Hematopoietic multipotent progenitor cell treated with erythropoietin and hydrocortisone succinate and interleukin-3 and kit ligand, for 4 days (in vitro differentiated cells): ENCODE results near the gene OTC.
A peak's percentile ranks its signal among the peaks of the same experiment; 100 is the strongest.

Experiments used
- DNase-seq: peaks from one replicate; pipeline ENCODE4 v3.0.0-alpha.2; 2015

The OTC gene

GRCh38 chrX:38352362-38352761, at the start of gene OTC:
TSS of gene OTC (plus strand) at chrX:38352604. CDS start at chrX:38352697, 93 bp downstream.
- DNase-seq, result no peak

- DNase-seq, result peak; percentile 15
These were observed 48.4 kb upstream of the OTC start for GRCh38 chrX:38304010-38304409.

DNA sequence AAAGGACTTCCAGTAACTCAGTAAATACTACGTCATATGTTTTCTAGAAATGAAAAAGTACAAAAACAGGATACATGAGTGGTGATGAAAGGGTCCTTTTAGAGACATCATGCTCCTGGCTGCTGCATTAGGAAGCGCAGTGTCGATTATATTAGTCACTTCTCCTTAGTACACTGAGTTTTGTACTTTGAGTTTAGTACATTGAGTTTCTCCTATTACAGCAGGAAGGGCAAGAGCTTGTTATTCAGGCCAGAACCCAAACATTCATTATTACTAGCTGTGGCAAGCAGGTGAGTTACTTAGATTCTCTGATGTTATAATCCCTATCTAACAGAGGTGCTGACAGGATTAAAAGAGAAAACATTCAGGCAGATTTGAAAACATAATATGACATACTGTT, 46.4 kb upstream of the OTC start:
- no peak for DNase-seq

GRCh38 chrX:38311743-38312142, 40.7 kb upstream of the OTC start:
- no peak for DNase-seq

DNA sequence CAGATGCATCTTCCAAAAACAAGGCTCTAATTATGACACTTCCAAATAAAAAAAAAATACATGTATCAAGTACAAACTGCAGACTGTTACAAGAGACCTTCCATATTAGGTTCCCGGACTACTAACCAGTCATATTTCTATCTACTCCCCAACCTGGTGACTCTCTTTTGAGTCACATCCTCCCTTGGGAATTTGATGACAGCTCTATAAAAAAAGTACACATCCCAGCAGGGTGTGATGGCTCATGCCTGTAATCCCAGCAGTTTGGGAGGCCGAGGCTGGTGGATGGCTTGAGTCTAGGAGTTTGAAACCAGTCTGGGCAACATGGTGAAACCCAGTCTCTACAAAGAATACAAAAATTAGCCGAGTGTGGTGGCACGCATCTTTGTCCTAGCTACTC, 40.0 kb upstream of the OTC start:
- no peak for DNase-seq

GRCh38 chrX:38313190-38313589, 39.2 kb upstream of the OTC start:
- DNase-seq, result no peak

GRCh38 chrX:38315186-38315585, 37.2 kb upstream of the OTC start:
- DNase-seq, result no peak

- DNase-seq, result peak; percentile 4
These were observed 34.2 kb upstream of the OTC start for GRCh38 chrX:38318196-38318595.

GRCh38 chrX:38318606-38319005, 33.8 kb upstream of the OTC start:
- DNase-seq, result no peak

GRCh38 chrX:38320819-38321218, 31.6 kb upstream of the OTC start:
- no peak for DNase-seq

DNA sequence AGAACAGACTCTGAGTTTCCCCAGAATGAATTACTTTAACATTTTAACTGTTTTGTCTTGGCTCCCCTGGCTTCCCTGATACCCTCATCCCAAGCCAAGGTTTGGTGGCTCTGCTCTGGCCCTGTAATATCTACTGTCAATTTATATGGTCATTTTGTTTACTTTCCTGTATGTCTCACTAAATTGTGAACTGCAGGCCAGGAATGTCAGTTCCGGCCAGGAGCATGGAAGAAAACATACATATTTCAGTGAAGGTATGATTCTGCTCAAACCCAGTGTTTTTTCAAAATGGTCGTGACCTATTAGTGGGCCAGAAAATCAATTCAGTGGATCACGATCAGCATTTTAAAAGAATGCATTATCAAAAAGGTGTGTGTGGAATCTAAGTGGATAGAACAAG, 26.3 kb upstream of the OTC start:
- no peak for DNase-seq

- peak; percentile 96 for DNase-seq
These were observed 25.2 kb upstream of the OTC start, which contains the start of gene RPGR for GRCh38 chrX:38327007-38327774. TSS of gene RPGR (minus strand) at chrX:38327509. CDS start at chrX:38327367, 142 bp downstream.

DNA sequence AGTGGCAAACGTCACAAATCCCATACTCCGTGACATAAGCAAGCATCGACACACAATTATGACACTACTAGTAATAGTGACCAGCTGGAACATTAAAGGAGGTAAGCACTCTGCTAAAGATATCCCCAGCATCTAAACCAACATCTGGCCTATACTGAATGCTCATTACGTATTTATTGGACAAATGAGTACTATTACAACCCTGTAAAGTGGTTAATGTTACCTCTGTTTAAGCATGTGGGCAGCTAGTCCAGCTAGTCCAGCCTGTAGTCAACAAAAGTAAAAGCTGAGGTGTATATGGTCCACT, 24.7 kb upstream of the OTC start:
- DNase-seq, result no peak

- DNase-seq, result no peak
These were observed 19.9 kb upstream of the OTC start for GRCh38 chrX:38332505-38332904.

DNA sequence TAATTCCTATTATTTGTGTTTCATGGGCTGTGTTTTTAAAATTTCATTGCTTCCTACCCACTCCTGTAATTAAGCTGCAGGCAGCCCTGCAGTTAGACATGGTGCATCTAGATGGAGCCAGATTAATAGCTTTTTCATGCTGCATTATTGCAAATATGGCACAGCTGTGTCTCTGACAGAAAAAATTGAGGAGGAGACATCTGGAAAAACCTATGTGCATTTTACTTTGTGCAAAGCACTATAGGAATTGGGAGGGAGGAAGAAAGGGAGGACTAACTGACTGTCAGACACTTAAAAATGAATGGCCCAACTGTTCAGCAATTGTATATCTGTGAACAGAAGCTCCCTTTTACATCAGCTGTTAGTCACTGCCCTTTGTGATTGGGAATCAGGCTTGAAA, 17.0 kb upstream of the OTC start:
- no peak for DNase-seq

GRCh38 chrX:38336538-38337240, 15.7 kb upstream of the OTC start:
- peak; percentile 15 for DNase-seq

GRCh38 chrX:38341442-38341841, 11.0 kb upstream of the OTC start:
- no peak for DNase-seq

DNA sequence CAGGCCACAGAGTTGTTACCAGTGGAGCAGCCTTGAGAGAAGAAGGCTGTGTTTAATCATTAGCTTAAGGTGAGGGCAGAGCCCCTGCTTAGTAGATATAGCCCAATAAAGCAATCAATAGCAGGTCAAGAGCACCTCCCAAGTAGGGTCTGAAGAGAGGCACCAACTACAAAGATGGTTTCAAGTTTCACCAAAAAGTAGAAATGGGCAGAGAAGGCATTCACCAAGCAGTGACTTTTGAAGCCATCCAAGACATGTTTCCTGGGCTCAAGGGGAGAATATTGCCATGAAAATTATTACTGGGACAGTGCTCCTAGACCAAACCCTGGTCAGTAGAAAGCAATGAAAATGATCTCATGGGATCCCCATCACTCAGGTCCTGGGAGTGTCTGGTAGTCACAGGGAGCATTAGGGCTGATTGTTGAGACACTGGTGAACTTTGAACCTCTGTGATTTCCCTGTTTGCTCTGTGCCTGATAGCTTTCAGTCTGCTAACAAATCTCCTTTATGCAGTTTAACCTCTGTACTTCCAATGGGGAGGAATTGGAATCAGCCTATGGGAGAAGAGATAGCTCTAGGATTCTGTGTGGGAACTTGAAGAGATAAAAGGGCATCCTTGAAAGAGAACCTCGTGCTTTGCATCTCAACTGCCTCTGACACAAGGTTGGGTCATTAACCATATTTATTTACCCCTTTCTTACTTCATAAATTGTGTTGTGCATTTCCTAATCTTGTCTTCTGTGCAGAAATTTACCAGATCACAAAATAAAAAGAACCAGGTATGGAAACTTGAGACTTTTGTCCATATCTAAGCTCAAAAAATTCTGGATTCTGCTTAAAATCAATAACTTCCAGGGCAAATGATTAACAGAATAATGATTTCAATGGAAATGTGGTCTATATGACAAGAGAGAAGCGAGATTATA, 9.3 kb upstream of the OTC start:
- no peak for DNase-seq

- DNase-seq, result no peak
These were observed 6.3 kb upstream of the OTC start for GRCh38 chrX:38346150-38346549.

DNA sequence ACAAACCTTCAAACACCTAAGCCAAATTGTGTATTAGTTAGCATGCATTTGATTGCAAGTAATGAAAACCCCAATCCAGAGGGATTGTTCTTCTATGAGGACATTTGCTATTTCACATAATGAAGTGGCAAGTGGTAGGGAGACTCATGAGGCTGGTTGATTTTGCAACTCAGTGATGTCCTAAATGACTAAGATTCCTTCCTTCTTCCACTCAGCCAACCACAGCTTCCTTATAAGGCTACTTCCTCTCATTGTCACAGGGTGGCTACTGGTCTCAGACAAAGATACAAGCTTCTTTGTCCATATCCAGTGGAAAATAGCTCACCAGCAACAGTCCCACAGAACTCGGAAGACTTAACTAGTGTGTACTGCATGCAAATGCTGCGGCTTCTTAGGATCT, 5.3 kb upstream of the OTC start:
- DNase-seq, result peak; percentile 67

GRCh38 chrX:38351346-38351745, 1.1 kb upstream of the OTC start:
- DNase-seq, result no peak

- no peak for DNase-seq
These were observed 4.0 kb downstream of the OTC start for GRCh38 chrX:38356401-38356800.
